Rectal smooth muscle tissue (tissue), 1 donor: ENCODE results near the gene C1QBP.

Source experiments
- H3K27ac ChIP-seq: one replicate; pipeline ENCODE4 v1.7.0; 2013; ENCODE audit warnings: low read depth, low read length, inconsistent platforms
- H3K27me3 ChIP-seq: one replicate; pipeline ENCODE4 v1.7.0; 2013; ENCODE audit warnings: low read length; ENCODE audit not compliant: control insufficient read depth, insufficient read depth
- H3K36me3 ChIP-seq: one replicate; pipeline ENCODE4 v1.7.0; 2013; ENCODE audit warnings: low read length; ENCODE audit not compliant: control insufficient read depth, insufficient read depth
- H3K4me1 ChIP-seq: one replicate; pipeline ENCODE4 v1.7.0; 2013; ENCODE audit warnings: low read length; ENCODE audit not compliant: control insufficient read depth, insufficient read depth
- H3K4me3 ChIP-seq: one replicate; pipeline ENCODE4 v1.7.0; 2013; ENCODE audit warnings: low read length
- H3K9ac ChIP-seq: one replicate; pipeline ENCODE4 v1.7.0; 2013; ENCODE audit warnings: low read length

The C1QBP gene

DNA sequence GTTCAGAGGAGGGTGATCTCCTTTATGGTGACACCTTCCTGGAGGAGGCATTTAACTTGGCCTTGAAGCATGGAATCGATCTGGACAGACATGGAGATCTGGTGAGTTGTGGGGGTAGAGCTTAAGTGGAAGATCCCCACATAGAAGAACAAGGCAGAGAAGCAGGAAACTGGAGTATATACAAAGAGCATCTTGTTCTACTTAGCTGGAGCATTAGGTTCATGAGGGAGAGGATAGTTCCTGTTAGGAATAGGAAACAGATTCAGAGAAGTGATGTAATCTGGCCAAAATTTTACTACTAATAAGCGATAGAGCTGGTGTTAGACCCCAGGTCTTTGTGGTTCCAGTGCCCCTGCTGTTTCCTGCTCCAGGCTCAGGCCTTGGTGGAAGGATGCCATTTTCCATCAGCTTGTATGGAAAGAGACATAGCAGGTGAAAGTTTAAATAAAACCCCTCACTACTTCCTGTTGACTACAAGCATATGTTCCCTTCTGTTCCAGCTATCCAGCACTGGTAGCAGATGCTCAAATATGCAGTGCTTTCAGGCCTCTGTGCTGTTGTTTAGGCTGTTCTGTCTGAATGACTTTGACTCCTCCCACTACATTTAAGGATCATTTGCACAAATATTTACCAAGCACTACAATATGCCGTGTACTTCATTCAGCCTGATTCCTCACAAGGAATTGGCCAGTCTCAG, 9.6 kb downstream of the C1QBP start:
- H3K4me3 ChIP-seq = no peak overlapping the region
- peaks cover 52% of the 10 kb centered on the region for H3K36me3 ChIP-seq
- H3K27me3 ChIP-seq = no peaks in the 10 kb centered on the region
- no peaks in the 10 kb centered on the region for H3K4me1 ChIP-seq
- no peak overlapping the region for H3K27ac ChIP-seq
- H3K9ac ChIP-seq = no peak overlapping the region

DNA sequence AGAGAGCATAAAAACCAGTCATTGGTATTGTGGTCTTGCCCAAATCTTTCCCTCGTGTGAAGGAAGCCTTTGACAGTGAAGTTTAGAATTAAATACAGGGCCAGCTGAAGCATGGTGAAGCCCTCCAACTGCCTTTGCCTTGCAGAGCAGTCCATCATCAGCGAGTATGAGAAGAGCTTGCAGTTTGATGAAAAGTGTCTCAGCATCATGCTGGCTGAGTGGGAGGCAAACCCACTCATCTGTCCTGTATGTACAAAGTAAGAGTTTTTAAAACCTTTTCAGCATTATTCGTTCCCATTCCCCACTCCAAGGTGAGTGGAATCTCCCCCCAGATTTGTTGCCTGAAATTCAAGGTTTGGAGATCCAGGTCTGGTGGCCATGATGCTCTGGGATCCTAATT, 13.1 kb downstream of the C1QBP start:
- Histone ChIP-seq H3K9ac (no peak overlapping the region), H3K4me1 (peaks cover 1% of the 10 kb centered on the region), H3K4me3 (no peak overlapping the region), H3K36me3 (peaks cover 33% of the 10 kb centered on the region), H3K27ac (no peak overlapping the region), H3K27me3 (no peaks in the 10 kb centered on the region)

DNA sequence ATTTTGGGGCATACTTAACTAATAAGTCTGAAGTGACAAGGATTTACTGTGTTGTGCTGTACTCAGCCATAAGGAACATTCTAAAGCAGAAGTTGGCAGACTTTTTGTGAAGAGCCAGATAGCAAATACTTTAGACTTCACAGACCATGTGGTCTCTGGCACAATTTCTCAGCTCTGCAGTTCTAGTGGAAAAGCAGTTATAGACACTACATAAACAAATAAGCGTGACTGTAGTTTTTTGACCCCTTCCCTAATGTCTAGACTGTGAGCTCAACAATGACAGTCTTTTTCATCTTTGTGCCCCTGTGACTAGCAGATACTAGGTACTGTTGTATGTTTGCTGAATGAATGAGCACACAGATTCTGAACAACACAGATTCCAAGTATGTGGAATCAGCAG, 14.0 kb downstream of the C1QBP start:
- H3K4me1 ChIP-seq = peaks cover 5% of the 10 kb centered on the region
- H3K27me3 ChIP-seq = no peaks in the 10 kb centered on the region
- H3K9ac ChIP-seq = no peak overlapping the region
- H3K27ac ChIP-seq = no peak overlapping the region
- no peak overlapping the region for H3K4me3 ChIP-seq
- H3K36me3 ChIP-seq = peaks cover 32% of the 10 kb centered on the region

DNA sequence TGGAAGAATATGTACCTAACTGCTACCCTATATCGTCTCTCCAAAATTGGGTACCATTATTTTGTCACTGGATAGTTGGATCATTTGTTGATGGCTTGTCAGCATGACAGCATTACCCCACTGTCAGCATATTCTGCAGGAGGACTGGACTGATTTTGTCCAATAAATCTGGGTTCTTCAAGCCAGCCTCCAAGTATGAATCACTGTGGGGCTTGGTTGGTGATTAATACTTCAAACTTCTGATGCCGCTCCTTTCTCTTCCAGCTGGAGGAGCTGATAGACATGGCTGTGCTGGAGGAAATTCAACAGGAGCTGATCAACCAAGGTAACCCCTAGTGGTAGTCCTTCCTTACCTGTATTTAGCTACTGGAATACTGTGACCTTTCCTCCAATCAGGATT, 16.4 kb downstream of the C1QBP start:
- Histone ChIP-seq H3K27me3 (no peaks in the 10 kb centered on the region), H3K36me3 (peaks cover 15% of the 10 kb centered on the region), H3K4me1 (peaks cover 5% of the 10 kb centered on the region), H3K4me3 (no peak overlapping the region), H3K9ac (no peak overlapping the region), H3K27ac (no peak overlapping the region)

DNA sequence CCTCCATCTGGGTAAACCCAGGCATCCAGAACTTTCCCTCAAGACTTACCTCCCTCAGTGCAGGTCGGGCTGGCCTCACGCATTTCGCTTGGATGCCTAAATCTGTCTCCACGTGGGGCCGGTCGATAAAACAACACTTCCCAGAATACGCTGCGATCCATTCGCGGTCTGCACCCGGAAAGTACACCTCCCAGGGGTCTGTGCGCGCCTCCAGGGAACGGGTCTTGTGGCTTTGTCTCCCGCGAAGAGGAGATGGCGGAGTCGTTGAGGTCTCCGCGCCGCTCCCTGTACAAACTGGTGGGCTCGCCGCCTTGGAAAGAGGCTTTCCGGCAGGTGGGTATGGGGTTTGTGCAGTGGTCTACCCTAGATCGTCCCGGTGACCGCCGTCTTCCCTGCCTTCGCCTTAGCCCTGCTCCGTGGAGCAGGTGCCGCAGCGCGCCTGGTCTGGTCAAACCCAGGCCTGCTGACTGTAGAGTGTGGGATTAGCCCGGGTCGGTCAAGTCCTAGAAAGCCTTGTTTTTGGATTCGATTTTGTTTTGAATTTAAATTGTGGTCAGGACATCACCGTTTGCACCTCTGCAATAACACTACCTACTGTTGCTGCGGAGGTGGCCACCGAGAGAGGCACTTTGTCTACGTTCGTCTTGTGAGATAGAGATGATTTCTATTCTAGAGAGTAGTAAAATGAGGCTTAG, 18.8 kb downstream of the C1QBP start, which contains the start of gene RPAIN:
RPAIN (plus strand) TSS at position 224 of the 695 bp plus-strand sequence; CDS start at position 253, 29 bp downstream.
- Histone ChIP-seq H3K27me3 (no peaks in the 10 kb centered on the region), H3K36me3 (peaks cover 8% of the 10 kb centered on the region), H3K9ac (peak within 1 kb of the TSS; percentile 87), H3K27ac (peak within 1 kb of the TSS; percentile 83), H3K4me3 (peak within 1 kb of the TSS; percentile 95), H3K4me1 (peaks cover 5% of the 10 kb centered on the region)

DNA sequence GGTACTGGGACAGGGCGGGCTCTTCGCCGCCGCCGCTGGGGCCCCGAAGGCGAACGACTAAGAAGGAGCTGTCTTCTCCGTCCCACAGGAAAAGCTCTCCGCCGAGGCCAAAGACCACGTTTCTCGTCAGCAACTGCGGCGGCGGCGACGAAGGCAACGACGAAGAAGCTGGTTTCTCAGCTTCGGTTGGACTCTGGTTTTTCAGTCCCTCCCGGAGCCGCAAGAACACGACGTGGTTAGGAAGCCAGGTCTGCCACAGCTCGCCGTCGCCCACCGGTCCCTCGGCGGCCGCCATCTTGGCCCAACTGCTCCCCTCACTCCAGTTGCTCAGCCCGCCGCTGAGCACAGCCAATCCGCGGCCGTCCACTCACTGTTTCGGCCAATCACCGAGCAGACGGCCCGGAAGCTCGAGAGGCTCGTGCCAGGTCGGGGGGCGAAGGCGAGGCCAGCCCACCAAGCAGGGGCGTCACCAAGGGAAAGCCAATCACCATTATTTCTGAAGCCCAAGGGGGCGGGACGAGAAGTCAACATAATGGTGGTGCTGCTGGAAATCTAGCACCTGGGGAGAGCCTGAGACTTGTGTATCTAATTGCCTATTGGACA, 19.5 kb downstream of the C1QBP start, which contains the start of gene NUP88:
NUP88 (minus strand) TSS at position 307 of the 603 bp plus-strand sequence; CDS start at position 295, 12 bp downstream.
- Histone ChIP-seq H3K36me3 (peaks cover 8% of the 10 kb centered on the region), H3K4me3 (peak within 1 kb of the TSS; percentile 95), H3K4me1 (peaks cover 5% of the 10 kb centered on the region), H3K27me3 (no peaks in the 10 kb centered on the region), H3K27ac (peak within 1 kb of the TSS; percentile 83), H3K9ac (peak within 1 kb of the TSS; percentile 87)

DNA sequence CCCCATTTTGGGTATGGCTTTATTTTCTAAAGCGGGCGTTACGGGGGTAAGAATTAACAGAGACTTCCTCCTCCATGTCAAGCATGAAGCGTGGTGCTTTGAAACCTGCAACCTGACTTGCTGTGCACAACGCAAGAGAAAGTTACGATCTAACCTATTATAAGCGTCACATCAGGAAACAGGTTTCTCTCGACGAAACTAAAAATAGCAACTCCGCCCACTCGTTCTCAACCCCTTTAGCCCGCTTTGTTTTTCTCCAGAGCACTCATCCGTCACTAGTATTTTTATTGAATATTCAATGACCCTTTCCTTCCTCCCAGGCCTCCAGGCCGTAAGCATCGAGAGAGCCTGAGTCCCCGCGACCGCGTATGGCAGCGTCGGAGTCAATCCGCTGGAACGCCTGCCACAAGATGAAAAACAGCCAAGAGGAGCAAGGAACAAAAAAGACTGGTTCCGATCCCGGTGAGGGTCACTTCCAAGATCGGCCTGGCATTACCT, 20.0 kb downstream of the C1QBP start:
- peak overlapping the region; percentile 95 for H3K4me3 ChIP-seq
- H3K9ac ChIP-seq = peak overlapping the region; percentile 87
- H3K36me3 ChIP-seq = peaks cover 8% of the 10 kb centered on the region
- H3K27ac ChIP-seq = peak overlapping the region; percentile 83
- H3K27me3 ChIP-seq = no peaks in the 10 kb centered on the region
- peaks cover 5% of the 10 kb centered on the region for H3K4me1 ChIP-seq

DNA sequence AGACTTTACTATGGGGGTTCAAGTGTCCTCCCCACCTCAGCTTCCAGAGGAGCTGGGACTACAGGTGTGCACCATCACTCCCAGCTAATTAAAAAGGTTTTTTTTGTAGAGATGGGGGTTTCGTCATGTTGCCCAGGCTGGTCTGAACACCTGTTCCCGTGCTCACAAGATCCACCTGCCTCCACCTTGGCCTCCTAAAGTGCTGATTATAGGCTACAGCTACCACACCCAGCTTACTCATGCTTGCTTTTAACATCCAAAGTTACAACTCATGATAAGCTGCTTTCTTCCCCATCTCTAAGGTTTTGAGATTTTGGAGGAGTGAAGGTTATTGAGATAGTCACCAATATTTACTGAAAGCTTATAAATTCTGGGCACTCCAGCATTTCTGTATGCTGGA, 22.1 kb downstream of the C1QBP start:
- peaks cover 5% of the 10 kb centered on the region for H3K4me1 ChIP-seq
- peaks cover 5% of the 10 kb centered on the region for H3K36me3 ChIP-seq
- H3K27me3 ChIP-seq = no peaks in the 10 kb centered on the region
- no peak overlapping the region for H3K4me3 ChIP-seq
- no peak overlapping the region for H3K9ac ChIP-seq
- no peak overlapping the region for H3K27ac ChIP-seq

DNA sequence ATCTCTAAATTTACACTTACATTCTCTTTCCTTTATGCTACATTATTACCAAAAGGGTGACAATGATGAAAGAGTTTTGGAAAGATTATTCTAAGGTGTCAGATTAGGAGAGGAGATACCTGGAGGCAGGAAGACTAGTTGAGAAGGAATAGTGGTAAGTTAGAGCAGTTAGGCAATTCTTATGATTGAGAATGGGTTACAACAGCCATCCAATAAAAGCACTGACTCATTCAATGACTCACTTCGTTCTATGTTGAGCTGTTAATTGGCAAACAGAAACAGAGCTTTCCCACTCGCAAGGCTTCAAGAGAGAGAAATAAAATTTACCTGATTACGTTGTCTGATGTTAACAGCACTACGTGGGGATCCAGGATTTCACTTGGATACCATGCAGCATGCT, 25.3 kb downstream of the C1QBP start:
- no peaks in the 10 kb centered on the region for H3K27me3 ChIP-seq
- H3K36me3 ChIP-seq = peaks cover 6% of the 10 kb centered on the region
- H3K27ac ChIP-seq = no peak overlapping the region
- H3K4me3 ChIP-seq = no peak overlapping the region
- H3K9ac ChIP-seq = no peak overlapping the region
- H3K4me1 ChIP-seq = no peaks in the 10 kb centered on the region

DNA sequence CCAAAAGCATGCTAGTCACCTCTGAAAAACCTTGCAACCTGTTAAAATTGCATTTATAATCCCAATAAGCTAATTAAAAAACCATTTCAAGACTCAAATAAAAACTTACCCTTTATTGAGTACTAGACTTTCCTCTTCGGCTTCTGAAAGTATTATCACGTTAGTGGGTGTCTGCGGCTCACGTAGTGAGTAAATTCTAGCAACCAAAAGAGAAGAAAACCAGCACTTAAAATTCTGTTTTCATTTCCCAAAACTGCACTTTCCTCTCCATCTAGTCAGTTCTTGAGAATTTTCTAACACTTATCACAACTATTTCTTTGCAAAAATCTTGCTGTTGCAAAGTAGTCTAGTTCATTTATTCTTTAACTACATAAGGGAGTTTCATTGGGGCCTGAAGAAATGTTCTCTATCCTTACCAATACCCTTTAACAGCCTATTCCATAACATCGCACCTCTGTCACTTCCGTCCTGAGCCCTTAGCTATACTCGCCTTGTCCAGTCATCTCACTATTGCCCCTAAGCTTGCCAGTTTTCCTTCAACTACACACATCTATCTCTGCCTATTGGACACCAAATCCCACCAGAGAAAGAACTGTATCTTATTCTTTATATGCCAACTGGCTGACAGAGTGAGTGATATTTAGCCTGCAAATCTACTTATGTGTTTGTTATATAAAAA, 28.2 kb downstream of the C1QBP start:
- H3K4me1 ChIP-seq = no peaks in the 10 kb centered on the region
- H3K4me3 ChIP-seq = no peak overlapping the region
- H3K27ac ChIP-seq = no peak overlapping the region
- H3K9ac ChIP-seq = no peak overlapping the region
- no peaks in the 10 kb centered on the region for H3K27me3 ChIP-seq
- peaks cover 25% of the 10 kb centered on the region for H3K36me3 ChIP-seq

DNA sequence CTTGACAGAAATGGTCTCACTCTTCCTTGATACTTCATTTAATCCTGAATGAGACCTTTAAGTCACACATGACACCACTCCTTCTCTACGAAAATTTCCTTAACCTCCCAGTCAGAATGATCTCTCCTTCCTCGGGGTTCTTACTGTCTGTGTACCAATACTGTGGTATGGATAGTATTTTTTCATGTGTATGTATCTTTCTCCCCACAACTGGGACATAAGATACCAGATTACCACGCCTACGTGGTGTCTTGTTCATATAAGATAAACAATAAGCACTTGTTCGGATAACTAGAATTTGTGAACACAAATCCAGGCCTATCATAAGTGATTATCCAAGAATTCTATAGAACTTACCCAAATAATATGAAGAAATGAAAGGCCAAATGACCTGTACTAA, 30.8 kb downstream of the C1QBP start:
- no peaks in the 10 kb centered on the region for H3K27me3 ChIP-seq
- H3K27ac ChIP-seq = no peak overlapping the region
- H3K9ac ChIP-seq = no peak overlapping the region
- H3K4me3 ChIP-seq = no peak overlapping the region
- H3K4me1 ChIP-seq = no peaks in the 10 kb centered on the region
- H3K36me3 ChIP-seq = peaks cover 36% of the 10 kb centered on the region

DNA sequence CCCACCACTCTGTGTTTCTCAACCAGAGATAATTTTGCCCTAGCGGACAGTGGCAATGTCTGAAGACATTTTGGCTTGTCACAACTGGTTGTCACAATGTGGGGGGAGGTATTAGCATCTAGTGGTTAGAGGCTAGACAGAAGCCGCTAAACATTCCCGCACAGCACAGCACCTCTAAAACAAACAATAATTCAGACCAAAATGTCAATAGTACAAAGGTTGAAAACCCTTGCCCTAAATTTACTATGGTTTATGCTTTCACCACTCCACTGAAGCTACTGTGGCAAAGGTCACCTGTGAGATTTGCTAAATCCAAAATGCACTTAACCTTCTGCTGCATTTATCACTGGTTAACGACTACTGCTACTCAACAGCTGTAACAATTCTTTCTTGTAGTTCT, 33.6 kb downstream of the C1QBP start:
- Histone ChIP-seq H3K36me3 (peaks cover 31% of the 10 kb centered on the region), H3K9ac (no peak overlapping the region), H3K4me1 (no peaks in the 10 kb centered on the region), H3K27ac (no peak overlapping the region), H3K4me3 (no peak overlapping the region), H3K27me3 (no peaks in the 10 kb centered on the region)
